Nephron progenitor cell (in vitro differentiated cells): Measurements from ENCODE around the gene PITX1.

Source experiments
- DNase-seq: peaks from one replicate; pipeline ENCODE4 v3.0.0; 2021
- H3K27ac Mint-ChIP-seq: 2 replicates; pipeline ENCODE4 v1.8.0; 2021; ENCODE audit warnings: mild to moderate bottlenecking, moderate library complexity, mixed read lengths
- H3K27me3 Mint-ChIP-seq: 2 replicates; pipeline ENCODE4 v1.8.0; 2021; ENCODE audit warnings: mild to moderate bottlenecking, low read depth, mixed read lengths; ENCODE audit not compliant: poor library complexity
- H3K36me3 Mint-ChIP-seq: 2 replicates; pipeline ENCODE4 v1.8.0; 2021; ENCODE audit warnings: low read depth, mixed read lengths
- H3K4me1 Mint-ChIP-seq: 2 replicates; pipeline ENCODE4 v1.8.0; 2021; ENCODE audit warnings: mixed read lengths
- H3K4me3 Mint-ChIP-seq: 2 replicates; pipeline ENCODE4 v1.8.0; 2021; ENCODE audit warnings: mild to moderate bottlenecking, moderate library complexity, mixed read lengths
- H3K9me3 Mint-ChIP-seq: 2 replicates; pipeline ENCODE4 v1.8.0; 2021; ENCODE audit warnings: mild to moderate bottlenecking, moderate library complexity, mixed read lengths
- TF ChIP-seq, protein P1 (sequence below): fragments of 200-600 bp; sonication (generic); IDR thresholded peaks from 2 replicates; pipeline ENCODE4 v1.5.0; 2021; ENCODE audit warnings: antibody characterized with exemption

Gene PITX1

DNA sequence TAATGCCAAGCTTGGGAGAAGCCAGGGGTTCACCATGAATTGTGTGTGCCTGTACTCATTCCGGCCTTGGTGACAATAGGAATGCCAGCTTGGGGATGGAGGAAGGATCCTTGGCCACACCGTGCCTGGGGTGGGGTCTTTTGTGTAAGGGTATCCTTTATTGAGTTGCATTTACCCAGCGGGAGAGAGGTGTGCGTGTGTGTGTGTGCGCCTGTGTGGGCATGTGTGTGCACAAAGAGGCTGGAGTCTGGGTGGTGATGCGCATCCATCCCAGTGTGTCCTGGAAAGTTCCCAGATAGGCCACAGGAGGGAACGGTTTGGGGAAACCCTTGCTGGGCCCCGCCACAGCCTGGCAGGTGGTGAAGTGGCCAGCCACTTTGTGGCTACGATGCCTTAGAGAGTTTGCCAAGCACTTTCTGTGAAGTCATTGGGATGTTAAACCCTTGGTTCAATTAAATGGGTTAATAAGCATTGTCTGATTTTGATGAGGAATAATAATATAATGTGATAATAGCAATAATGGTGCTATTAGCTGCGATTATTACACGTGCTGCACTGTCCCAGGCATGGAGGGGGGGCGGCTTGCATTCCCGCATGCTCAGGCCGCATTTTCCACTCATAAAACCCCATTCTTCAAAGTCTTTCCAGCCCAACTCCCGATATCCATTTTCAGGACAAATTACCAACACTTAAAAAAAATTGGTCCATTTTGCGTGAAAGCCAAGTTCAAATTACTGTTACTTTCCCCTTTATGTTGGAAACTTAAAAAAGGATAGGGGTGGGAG lies 13.7 kb downstream of the PITX1 start:
- no peaks in the 10 kb centered on the region for H3K9me3 Mint-ChIP-seq
- H3K4me3 Mint-ChIP-seq: no peak overlapping the region
- H3K36me3 Mint-ChIP-seq: no peaks in the 10 kb centered on the region
- peaks cover 4% of the 10 kb centered on the region for H3K4me1 Mint-ChIP-seq
- peaks cover 60% of the 10 kb centered on the region for H3K27me3 Mint-ChIP-seq
- TF ChIP-seq, protein P1, sequence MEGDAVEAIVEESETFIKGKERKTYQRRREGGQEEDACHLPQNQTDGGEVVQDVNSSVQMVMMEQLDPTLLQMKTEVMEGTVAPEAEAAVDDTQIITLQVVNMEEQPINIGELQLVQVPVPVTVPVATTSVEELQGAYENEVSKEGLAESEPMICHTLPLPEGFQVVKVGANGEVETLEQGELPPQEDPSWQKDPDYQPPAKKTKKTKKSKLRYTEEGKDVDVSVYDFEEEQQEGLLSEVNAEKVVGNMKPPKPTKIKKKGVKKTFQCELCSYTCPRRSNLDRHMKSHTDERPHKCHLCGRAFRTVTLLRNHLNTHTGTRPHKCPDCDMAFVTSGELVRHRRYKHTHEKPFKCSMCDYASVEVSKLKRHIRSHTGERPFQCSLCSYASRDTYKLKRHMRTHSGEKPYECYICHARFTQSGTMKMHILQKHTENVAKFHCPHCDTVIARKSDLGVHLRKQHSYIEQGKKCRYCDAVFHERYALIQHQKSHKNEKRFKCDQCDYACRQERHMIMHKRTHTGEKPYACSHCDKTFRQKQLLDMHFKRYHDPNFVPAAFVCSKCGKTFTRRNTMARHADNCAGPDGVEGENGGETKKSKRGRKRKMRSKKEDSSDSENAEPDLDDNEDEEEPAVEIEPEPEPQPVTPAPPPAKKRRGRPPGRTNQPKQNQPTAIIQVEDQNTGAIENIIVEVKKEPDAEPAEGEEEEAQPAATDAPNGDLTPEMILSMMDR: no peak
- H3K27ac Mint-ChIP-seq: no peak overlapping the region
- no peak for DNase-seq

DNA sequence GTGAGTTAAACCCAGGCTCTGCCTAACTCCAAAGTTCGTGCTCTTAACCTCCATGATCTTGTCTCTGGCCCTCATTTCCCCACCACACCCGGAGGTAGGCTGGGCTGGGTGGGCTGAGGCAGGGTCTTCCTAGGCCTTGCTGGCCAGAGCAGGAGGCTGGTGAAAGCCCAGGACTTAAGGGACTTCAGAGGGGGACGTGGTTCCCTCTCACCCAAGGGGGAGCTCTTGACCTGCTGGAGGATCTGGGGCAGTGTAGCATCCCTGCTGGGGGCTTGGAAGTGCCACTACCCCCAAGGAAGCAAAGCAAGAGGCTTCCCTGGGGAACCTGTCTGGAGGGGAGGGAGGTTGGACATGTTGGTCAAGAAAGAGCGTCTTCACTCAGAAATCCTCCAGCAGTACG lies 14.7 kb downstream of the PITX1 start:
- Mint-ChIP-seq H3K27ac (no peak overlapping the region), H3K27me3 (peaks cover 50% of the 10 kb centered on the region), H3K4me1 (peaks cover 7% of the 10 kb centered on the region), H3K4me3 (no peak overlapping the region), H3K36me3 (no peaks in the 10 kb centered on the region), H3K9me3 (no peaks in the 10 kb centered on the region)
- TF ChIP-seq, protein P1: no peak
- DNase-seq: no peak

DNA sequence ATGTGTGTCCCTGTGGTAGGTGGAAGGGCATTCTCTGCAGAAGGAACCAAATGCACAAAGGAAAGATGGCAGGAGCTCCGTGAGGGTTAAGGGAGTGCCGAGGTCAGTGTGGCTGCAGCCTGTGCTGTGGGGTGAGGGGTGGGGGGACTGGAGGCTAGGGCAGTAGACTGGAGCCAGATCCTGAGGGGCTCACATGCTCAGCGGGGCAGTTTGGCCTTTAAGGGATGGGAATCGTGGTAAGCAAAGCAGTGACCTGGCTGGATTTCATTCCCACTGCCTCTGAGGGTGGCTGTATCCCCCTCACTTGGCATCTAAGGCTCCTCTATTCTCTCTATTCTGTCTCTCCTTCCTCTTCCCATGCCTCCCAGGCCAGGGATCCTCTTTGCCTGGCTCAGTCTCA lies 15.6 kb downstream of the PITX1 start:
- peaks cover 47% of the 10 kb centered on the region for H3K27me3 Mint-ChIP-seq
- no peak overlapping the region for H3K4me3 Mint-ChIP-seq
- H3K4me1 Mint-ChIP-seq: peaks cover 15% of the 10 kb centered on the region
- H3K36me3 Mint-ChIP-seq: no peaks in the 10 kb centered on the region
- no peak overlapping the region for H3K27ac Mint-ChIP-seq
- H3K9me3 Mint-ChIP-seq: no peaks in the 10 kb centered on the region
- no peak for DNase-seq
- TF ChIP-seq, protein P1: no peak

DNA sequence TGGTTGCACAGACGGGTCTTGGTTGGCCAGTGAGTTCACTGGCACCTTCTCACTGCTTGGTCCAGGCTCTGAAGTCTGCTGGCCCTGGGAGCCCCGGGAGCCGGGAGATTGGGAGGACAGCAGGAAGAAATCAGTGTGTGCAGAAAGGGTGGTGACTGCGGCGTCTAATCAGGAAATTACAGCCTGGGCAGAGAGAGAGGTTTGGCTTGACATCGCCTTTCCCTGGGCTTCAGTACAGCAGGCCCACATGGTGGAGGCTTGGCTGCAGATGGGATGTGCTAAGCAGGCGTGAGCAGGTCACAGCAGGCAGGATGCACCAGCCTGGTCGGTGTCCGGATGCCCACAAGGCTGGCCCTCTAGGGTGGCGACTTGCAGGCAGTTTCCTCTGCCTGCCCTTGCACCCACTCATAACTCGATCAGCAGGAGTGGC lies 17.2 kb downstream of the PITX1 start:
- Mint-ChIP-seq H3K27ac (no peak overlapping the region), H3K4me3 (no peak overlapping the region), H3K4me1 (peaks cover 18% of the 10 kb centered on the region), H3K36me3 (no peaks in the 10 kb centered on the region), H3K9me3 (no peaks in the 10 kb centered on the region), H3K27me3 (peaks cover 39% of the 10 kb centered on the region)
- no peak for DNase-seq
- TF ChIP-seq, protein P1: no peak

GRCh38 chr5:135015942-135016341 lies 18.1 kb downstream of the PITX1 start:
- Mint-ChIP-seq H3K4me1 (peaks cover 18% of the 10 kb centered on the region), H3K27ac (no peak overlapping the region), H3K36me3 (no peaks in the 10 kb centered on the region), H3K9me3 (no peaks in the 10 kb centered on the region), H3K4me3 (no peak overlapping the region), H3K27me3 (peaks cover 35% of the 10 kb centered on the region)
- DNase-seq: no peak
- TF ChIP-seq, protein P1: no peak
